BJ (cell line): ENCODE results near the gene C16orf86. TPM values are rescaled to one million over a fixed set of nuclear protein-coding genes. Genes with fewer than 3 reads are reported as not detected.

Experiments
- CTCF ChIA-PET: fragments of 350-600 bp; formaldehyde crosslinking; extraction: SDS; loops from one replicate; lab custom pipeline; 2021; ENCODE audit warnings: antibody characterized with exemption, inconsistent platforms; lab: Yijun Ruan, JAX
- POLR2A ChIA-PET: fragments of 300-600 bp; sonication (Branson Sonifier 250); formaldehyde crosslinking; extraction: SDS; loops from one replicate; lab custom pipeline; 2021; ENCODE audit warnings: antibody characterized with exemption; lab: Charles Lee
- DNase-seq: peaks from one replicate; pipeline ENCODE4 v3.0.0-alpha.2; 2011; ENCODE audit warnings: low read depth
- H3K27me3 ChIP-seq: 2 replicates; pipeline ENCODE4 v1.6.0; 2011; ENCODE audit warnings: low read length; ENCODE audit not compliant: control insufficient read depth, insufficient read depth
- H3K36me3 ChIP-seq: 2 replicates; pipeline ENCODE4 v1.5.1; 2011; ENCODE audit warnings: low read length; ENCODE audit not compliant: control insufficient read depth, insufficient read depth
- H3K4me3 ChIP-seq: 2 replicates; pipeline ENCODE4 v1.5.1; 2011; ENCODE audit warnings: low read depth, mild to moderate bottlenecking, control low read depth, low read length
- CTCF ChIP-seq: IDR thresholded peaks from 2 replicates; pipeline ENCODE4 v1.5.1; 2011; ENCODE audit warnings: low read depth, mild to moderate bottlenecking, control low read depth, inconsistent platforms, low read length, moderate library complexity; ENCODE audit not compliant: insufficient read depth
- polyA plus RNA-seq: library from polyadenylated mRNA; depleted of rRNA; stranded (reverse); fragments of >200 nt; gene quantifications from 2 replicates; pipeline ENCODE4 v1.2.3, GENCODE V29; 2011

The C16orf86 gene
- polyA plus RNA-seq, 1 experiment, result 1.5 TPM

- CTCF ChIA-PET, result interaction anchor here (1.3 kb wide), 1 partner anchor 110 kb away, joined by 4 read pairs; no protein-coding TSS in a partner anchor
- peak overlapping the region; percentile 44 for H3K4me3 ChIP-seq
- peaks cover 7% of the 10 kb centered on the region for H3K36me3 ChIP-seq
- peaks cover 20% of the 10 kb centered on the region for H3K27me3 ChIP-seq
- POLR2A ChIA-PET, result no interaction called here
- TF ChIP-seq CTCF, result no peak
- no peak for DNase-seq
These were observed 12.7 kb upstream of the C16orf86 start for GRCh38 chr16:67653789-67654402.

DNA sequence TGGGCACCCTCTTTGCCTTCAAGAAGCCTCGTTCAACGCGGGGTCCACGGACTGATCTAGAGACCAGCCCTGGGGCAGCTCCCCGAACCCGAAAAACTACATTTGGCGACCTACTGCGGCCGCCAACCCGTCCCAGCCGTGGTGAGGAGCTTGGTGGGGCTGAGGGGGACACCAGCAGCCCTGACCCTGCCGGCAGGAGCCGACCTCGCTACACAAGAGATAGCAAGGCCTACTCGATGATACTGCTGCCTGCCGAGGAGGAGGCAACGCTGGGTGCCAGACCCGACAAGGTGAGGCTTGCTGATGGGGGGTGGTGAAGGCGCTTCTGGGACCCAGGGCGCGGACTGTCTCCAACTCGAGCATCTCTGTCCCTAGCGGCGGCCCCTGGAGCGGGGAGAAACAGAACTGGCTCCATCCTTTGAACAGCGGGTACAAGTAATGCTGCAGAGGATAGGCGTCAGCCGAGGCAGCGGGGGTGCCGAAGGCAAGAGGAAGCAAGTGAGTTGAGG, 12.2 kb upstream of the C16orf86 start:
- ChIA-PET POLR2A (no interaction called here), CTCF (interaction anchor here (1.3 kb wide), 1 partner anchor 110 kb away, joined by 4 read pairs; no protein-coding TSS in a partner anchor)
- Histone ChIP-seq H3K27me3 (peaks cover 16% of the 10 kb centered on the region), H3K36me3 (peaks cover 7% of the 10 kb centered on the region), H3K4me3 (no peak overlapping the region)
- no peak for TF ChIP-seq CTCF
- no peak for DNase-seq

GRCh38 chr16:67655363-67655762, 11.3 kb upstream of the C16orf86 start:
- DNase-seq, result no peak
- CTCF ChIA-PET, result interaction anchor here (1.4 to 4.3 kb wide), 2 partner anchors 13 to 134 kb away, joined by 3 to 24 read pairs; no protein-coding TSS in a partner anchor
- Histone ChIP-seq H3K4me3 (no peak overlapping the region), H3K36me3 (peaks cover 7% of the 10 kb centered on the region), H3K27me3 (peaks cover 9% of the 10 kb centered on the region)
- no peak for TF ChIP-seq CTCF
- POLR2A ChIA-PET, result no interaction called here

- DNase-seq, result no peak
- CTCF ChIA-PET, result interaction anchor here (0.6 to 4.3 kb wide), 5 partner anchors 10 to 411 kb away, joined by 3 to 24 read pairs (median 3); no protein-coding TSS in a partner anchor
- H3K36me3 ChIP-seq, result peaks cover 7% of the 10 kb centered on the region
These were observed 10.1 kb upstream of the C16orf86 start for GRCh38 chr16:67656344-67657016.

More at GRCh38 chr16:67656344-67657016, 10.1 kb upstream of the C16orf86 start:
- POLR2A ChIA-PET, result no interaction called here
- H3K4me3 ChIP-seq, result no peak overlapping the region
- TF ChIP-seq CTCF, result no peak
- peaks cover 2% of the 10 kb centered on the region for H3K27me3 ChIP-seq
